MCF 10A (cell line): ENCODE measurements around the gene SESN1. TPM values are rescaled to one million over a fixed set of nuclear protein-coding genes. Genes with fewer than 3 reads are reported as not detected.
A peak's percentile ranks its signal among the peaks of the same experiment; 100 is the strongest.

Experiments
- BruUV-seq: library from RNA; stranded (reverse); fragments of 400-500 nt; replicated peaks from 2 replicates; lab custom pipeline; 2021; lab: Mats Ljungman, UMichigan
- CTCF ChIA-PET: fragments of 300-600 bp; sonication (Branson Sonifier 250); formaldehyde crosslinking; extraction: SDS; loops from one replicate; lab custom pipeline; 2021; ENCODE audit warnings: antibody characterized with exemption, inconsistent platforms; lab: Yijun Ruan, JAX
- POLR2A ChIA-PET: fragments of 300-600, 350-650 bp; sonication (Branson Sonifier 250); formaldehyde crosslinking; extraction: SDS; loops from one replicate; lab custom pipeline; 2020; ENCODE audit warnings: antibody characterized with exemption, inconsistent platforms; lab: Yijun Ruan, JAX
- DNase-seq: peaks from one replicate; pipeline ENCODE4 v3.0.0-alpha.2; 2018; ENCODE audit not compliant: unreplicated experiment
- H3K27ac Mint-ChIP-seq: one replicate; pipeline ENCODE4 v1.8.0; 2022; ENCODE audit warnings: mild to moderate bottlenecking, low read depth, mixed read lengths; ENCODE audit not compliant: unreplicated experiment
- H3K27me3 Mint-ChIP-seq: one replicate; pipeline ENCODE4 v1.8.0; 2022; ENCODE audit warnings: mixed read lengths; ENCODE audit not compliant: insufficient read depth, unreplicated experiment
- H3K36me3 Mint-ChIP-seq: one replicate; pipeline ENCODE4 v1.8.0; 2022; ENCODE audit warnings: mild to moderate bottlenecking, moderate library complexity, mixed read lengths; ENCODE audit not compliant: insufficient read depth, unreplicated experiment
- H3K4me1 Mint-ChIP-seq: one replicate; pipeline ENCODE4 v1.8.0; 2022; ENCODE audit warnings: mixed read lengths; ENCODE audit not compliant: insufficient read depth, unreplicated experiment
- H3K4me3 Mint-ChIP-seq: one replicate; pipeline ENCODE4 v1.8.0; 2022; ENCODE audit warnings: mild to moderate bottlenecking, moderate library complexity, mixed read lengths; ENCODE audit not compliant: unreplicated experiment
- H3K9me3 Mint-ChIP-seq: one replicate; pipeline ENCODE4 v1.8.0; 2022; ENCODE audit warnings: mixed read lengths; ENCODE audit not compliant: unreplicated experiment
- intact Hi-C: fragments of 100-400 bp; cut with micrococcal nuclease; formaldehyde crosslinking; loops from 2 replicates; pipeline ENCODE4 v1.14.1; 2022
- total RNA-seq: library from RNA; stranded (reverse); gene quantifications from 2 replicates; pipeline ENCODE4 v1.2.3, GENCODE V29; 2022
- TF ChIP-seq, protein P1 (sequence below): fragments of 200-600 bp; IDR thresholded peaks from one replicate; pipeline ENCODE4 v1.8.0; 2022; ENCODE audit warnings: antibody characterized with exemption, mild to moderate bottlenecking; ENCODE audit not compliant: unreplicated experiment

SESN1 gene
- total RNA-seq, 1 experiment from 2014 or later = 23.0 TPM

GRCh38 chr6:109093732-109094415 is 772 bp downstream of the SESN1 start:
- TSS peak; percentile 48 for BruUV-seq
- Mint-ChIP-seq H3K4me1 (peaks cover 43% of the 10 kb centered on the region), H3K27ac (peak overlapping the region; percentile 98), H3K27me3 (no peaks in the 10 kb centered on the region), H3K9me3 (no peaks in the 10 kb centered on the region), H3K36me3 (no peaks in the 10 kb centered on the region), H3K4me3 (peak overlapping the region; percentile 92)
- DNase-seq = peak; percentile 30
- intact Hi-C loops = loop anchor here (1.0 kb wide), 1 partner anchor 290 kb away; no protein-coding TSS in a partner anchor
- ChIA-PET CTCF (interaction anchor here (0.6 to 1.9 kb wide), 5 partner anchors 20 to 540 kb away, joined by 3 to 7 read pairs (median 3); partner anchors contain the start of gene CD164), POLR2A (interaction anchor here (0.6 to 4.9 kb wide), 53 partner anchors 9 to 1137 kb away, joined by 3 to 94 read pairs (median 5); partner anchors contain the start of genes ARMC2, CD164 and FOXO3)
- TF ChIP-seq, protein P1, sequence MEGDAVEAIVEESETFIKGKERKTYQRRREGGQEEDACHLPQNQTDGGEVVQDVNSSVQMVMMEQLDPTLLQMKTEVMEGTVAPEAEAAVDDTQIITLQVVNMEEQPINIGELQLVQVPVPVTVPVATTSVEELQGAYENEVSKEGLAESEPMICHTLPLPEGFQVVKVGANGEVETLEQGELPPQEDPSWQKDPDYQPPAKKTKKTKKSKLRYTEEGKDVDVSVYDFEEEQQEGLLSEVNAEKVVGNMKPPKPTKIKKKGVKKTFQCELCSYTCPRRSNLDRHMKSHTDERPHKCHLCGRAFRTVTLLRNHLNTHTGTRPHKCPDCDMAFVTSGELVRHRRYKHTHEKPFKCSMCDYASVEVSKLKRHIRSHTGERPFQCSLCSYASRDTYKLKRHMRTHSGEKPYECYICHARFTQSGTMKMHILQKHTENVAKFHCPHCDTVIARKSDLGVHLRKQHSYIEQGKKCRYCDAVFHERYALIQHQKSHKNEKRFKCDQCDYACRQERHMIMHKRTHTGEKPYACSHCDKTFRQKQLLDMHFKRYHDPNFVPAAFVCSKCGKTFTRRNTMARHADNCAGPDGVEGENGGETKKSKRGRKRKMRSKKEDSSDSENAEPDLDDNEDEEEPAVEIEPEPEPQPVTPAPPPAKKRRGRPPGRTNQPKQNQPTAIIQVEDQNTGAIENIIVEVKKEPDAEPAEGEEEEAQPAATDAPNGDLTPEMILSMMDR = no peak

DNA sequence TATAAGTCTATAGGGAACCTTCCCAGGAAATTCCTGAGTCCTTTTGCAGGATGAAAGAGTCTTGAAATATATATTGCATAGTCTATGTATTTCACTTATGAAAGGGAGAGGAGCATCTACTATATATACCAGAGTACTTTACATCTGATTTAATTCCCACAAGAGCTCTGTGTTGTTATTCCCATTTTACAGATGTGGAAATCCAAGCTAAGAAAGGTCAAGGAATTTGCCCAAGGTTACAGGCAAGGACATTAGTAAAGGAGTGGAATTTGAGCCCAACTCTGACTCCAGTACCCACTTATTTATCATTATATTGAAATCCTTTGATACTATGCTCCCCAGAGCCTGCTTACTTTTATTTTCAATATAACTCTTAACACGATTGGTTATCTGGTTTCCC is 2.6 kb downstream of the SESN1 start:
- peak overlapping the region; percentile 92 for H3K4me3 Mint-ChIP-seq
- TF ChIP-seq, protein P1 = no peak
- no peak overlapping the region for H3K27ac Mint-ChIP-seq
- intact Hi-C loops = no loop called here
- POLR2A ChIA-PET = interaction anchor here (0.9 to 2.7 kb wide), 6 partner anchors 13 to 533 kb away, joined by 3 to 18 read pairs (median 6); partner anchors contain the start of gene CD164
- no peaks in the 10 kb centered on the region for H3K9me3 Mint-ChIP-seq
- CTCF ChIA-PET = interaction anchor here (0.7 to 1.8 kb wide), 3 partner anchors 16 to 177 kb away, joined by 3 to 13 read pairs (median 3); no protein-coding TSS in a partner anchor
- no peaks in the 10 kb centered on the region for H3K36me3 Mint-ChIP-seq
- peaks cover 33% of the 10 kb centered on the region for H3K4me1 Mint-ChIP-seq
- no TSS peak for BruUV-seq
- no peak for DNase-seq
- H3K27me3 Mint-ChIP-seq = no peaks in the 10 kb centered on the region

DNA sequence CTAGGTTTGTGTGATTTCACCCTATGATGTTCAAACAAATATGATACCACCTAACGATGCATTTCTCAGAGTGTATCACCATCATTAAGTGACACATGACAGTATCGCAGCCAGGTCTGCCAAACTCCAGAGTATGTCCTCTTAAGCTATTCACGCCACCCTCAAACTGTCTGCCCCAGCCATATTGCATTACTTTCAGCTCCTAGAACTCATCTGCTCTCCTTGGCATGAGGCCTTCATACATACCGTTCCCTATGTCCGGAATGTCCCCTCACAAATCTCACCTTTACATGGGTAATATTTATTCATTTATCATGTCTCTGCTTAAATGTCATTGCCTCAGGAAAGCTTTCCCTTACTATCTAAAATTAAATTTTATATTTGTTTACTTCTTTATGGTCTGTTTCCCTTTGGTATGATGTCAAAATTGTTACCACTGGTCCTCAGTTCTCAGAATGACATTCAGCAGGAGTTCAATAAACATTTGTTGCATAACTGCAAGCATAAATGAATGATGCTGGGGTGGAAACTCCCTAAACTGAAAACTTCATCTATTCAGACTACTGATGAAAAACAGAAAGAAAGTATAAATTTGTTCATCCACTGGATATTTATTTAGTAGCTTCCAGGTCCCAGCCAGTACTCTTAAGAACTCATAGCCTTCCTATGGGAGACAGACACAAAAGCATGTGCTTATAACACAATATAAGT is 3.2 kb downstream of the SESN1 start:
- intact Hi-C loops = no loop called here

More for the DNA sequence above, 3.2 kb downstream of the SESN1 start:
- Mint-ChIP-seq H3K9me3 (no peaks in the 10 kb centered on the region), H3K4me3 (peak overlapping the region; percentile 92), H3K27me3 (no peaks in the 10 kb centered on the region), H3K27ac (no peak overlapping the region), H3K36me3 (no peaks in the 10 kb centered on the region), H3K4me1 (peaks cover 27% of the 10 kb centered on the region)
- ChIA-PET CTCF (interaction anchor here (0.5 to 1.8 kb wide), 4 partner anchors 17 to 313 kb away, joined by 3 to 13 read pairs (median 4); no protein-coding TSS in a partner anchor), POLR2A (interaction anchor here (0.9 to 2.3 kb wide), 6 partner anchors 13 to 533 kb away, joined by 3 to 7 read pairs (median 4); partner anchors contain the start of gene CD164)
- TF ChIP-seq, protein P1 = no peak
- no peak for DNase-seq
- no TSS peak for BruUV-seq
